Keratinocyte (primary cell): ENCODE results near the gene POR. TPM values are rescaled to one million over a fixed set of nuclear protein-coding genes. Genes with fewer than 3 reads are reported as not detected.

ENCODE experiments used
- DNase-seq: peaks from one replicate; pipeline ENCODE4 v3.0.0-alpha.2; 2011; ENCODE audit warnings: low read depth, missing footprints, low spot score
- FAIRE-seq: peaks from 2 replicates; lab custom pipeline; 2011; peaks lifted over from hg19 to GRCh38; lab: Jason Lieb, UNC
- H2AFZ ChIP-seq: 2 replicates; pipeline ENCODE4 v1.6.0; 2012; ENCODE audit warnings: low read length, control low read depth, inconsistent platforms; ENCODE audit not compliant: control insufficient read depth
- H3K27ac ChIP-seq: 2 replicates; pipeline ENCODE4 v1.5.1; 2011; ENCODE audit warnings: low read length; ENCODE audit not compliant: control insufficient read depth, insufficient read depth
- H3K27me3 ChIP-seq: 3 replicates; pipeline ENCODE4 v1.6.0; 2011; ENCODE audit warnings: low read length; ENCODE audit not compliant: control insufficient read depth, insufficient read depth; ENCODE audit errors: extremely low read depth
- H3K36me3 ChIP-seq, 2 experiments: 2 replicates in 1 of 2; 3 replicates in 1 of 2; pipeline ENCODE4 v1.5.1; 2011; ENCODE audit warnings: low read length in 2 of 2, mild to moderate bottlenecking in 1 of 2; ENCODE audit not compliant: control insufficient read depth in 2 of 2, insufficient read depth in 2 of 2; ENCODE audit errors: extremely low read depth in 1 of 2
- H3K4me1 ChIP-seq: 3 replicates; pipeline ENCODE4 v1.5.1; 2011; ENCODE audit warnings: low read length; ENCODE audit not compliant: control insufficient read depth, insufficient read depth; ENCODE audit errors: extremely low read depth
- H3K4me2 ChIP-seq: 3 replicates; pipeline ENCODE4 v1.6.0; 2011; ENCODE audit warnings: low read depth, low read length; ENCODE audit not compliant: control insufficient read depth, insufficient read depth; ENCODE audit errors: extremely low read depth
- H3K4me3 ChIP-seq, 3 experiments: fragments of 200-600 bp in 1 of 3; sonication (generic) in 1 of 3; 2 replicates in 2 of 3; 3 replicates in 1 of 3; pipeline ENCODE4 v1.5.1; 2011 to 2016; ENCODE audit warnings: low read length in 3 of 3, mild to moderate bottlenecking in 3 of 3, control low read depth in 2 of 3, inconsistent platforms in 1 of 3, low read depth in 1 of 3, mixed read lengths in 1 of 3, mixed run types in 1 of 3, moderate library complexity in 1 of 3; ENCODE audit not compliant: control insufficient read depth in 2 of 3, insufficient read depth in 2 of 3; ENCODE audit errors: extremely low read depth in 1 of 3
- H3K79me2 ChIP-seq: 2 replicates; pipeline ENCODE4 v1.6.0; 2012; ENCODE audit warnings: low read length; ENCODE audit not compliant: control insufficient read depth, insufficient read depth
- H3K9ac ChIP-seq: 3 replicates; pipeline ENCODE4 v1.6.0; 2011; ENCODE audit warnings: low read length; ENCODE audit not compliant: control insufficient read depth, insufficient read depth; ENCODE audit errors: extremely low read depth
- H3K9me1 ChIP-seq: 3 replicates; pipeline ENCODE4 v1.6.0; 2011; ENCODE audit warnings: low read length; ENCODE audit not compliant: control insufficient read depth, insufficient read depth; ENCODE audit errors: extremely low read depth
- H3K9me3 ChIP-seq: 2 replicates; pipeline ENCODE4 v1.5.1; 2012; ENCODE audit warnings: low read depth, low read length; ENCODE audit not compliant: control insufficient read depth
- H4K20me1 ChIP-seq: 3 replicates; pipeline ENCODE4 v1.6.0; 2011; ENCODE audit warnings: low read length; ENCODE audit not compliant: control insufficient read depth, insufficient read depth; ENCODE audit errors: extremely low read depth
- EZH2 ChIP-seq: IDR thresholded peaks from one replicate; pipeline ENCODE4 v1.6.1; 2012; ENCODE audit warnings: inconsistent platforms, mild to moderate bottlenecking, low read length, moderate library complexity
- dilution Hi-C: fragments of 300-500 bp; cut with MboI; formaldehyde crosslinking; loops from one replicate; pipeline ENCODE4 v1.7.0; 2020; ENCODE audit warnings: low sequenced_read_pairs; ENCODE audit not compliant: extremely low pct_ligation_motif_present
- polyA plus RNA-seq, 5 experiments: library from polyadenylated mRNA; depleted of rRNA in 3 of 5; stranded (reverse) in 3 of 5; stranded (forward) in 1 of 5; unstranded in 1 of 5; fragments of >200 nt; gene quantifications; 1 replicate in 1 of 5; 2 replicates in 3 of 5; 3 replicates in 1 of 5; pipeline versions ENCODE4 v1.2.1 to v1.2.3, GENCODE V29; 2011 to 2012; ENCODE audit warnings: missing spikeins in 2 of 5, low read depth in 1 of 5, low replicate concordance in 1 of 5
- TF ChIP-seq, protein P1 (sequence below), 3 experiments: IDR thresholded peaks in 1 of 3; conservative IDR thresholded peaks in 1 of 3; optimal IDR thresholded peaks in 1 of 3; 2 replicates in 2 of 3; 3 replicates in 1 of 3; pipeline versions ENCODE3 to v1.5.1; 2011; ENCODE audit warnings: low read length in 3 of 3, mild to moderate bottlenecking in 3 of 3, moderate library complexity in 2 of 3, control low read depth in 1 of 3, inconsistent platforms in 1 of 3; ENCODE audit not compliant: insufficient read depth in 2 of 3; ENCODE audit errors: extremely low read depth in 1 of 3

The POR gene
- polyA plus RNA-seq, 1 donor (not counting 4 experiments of a cell fraction or from before 2014, with no cell fraction given): 28.6 TPM

- TF ChIP-seq, protein P1, sequence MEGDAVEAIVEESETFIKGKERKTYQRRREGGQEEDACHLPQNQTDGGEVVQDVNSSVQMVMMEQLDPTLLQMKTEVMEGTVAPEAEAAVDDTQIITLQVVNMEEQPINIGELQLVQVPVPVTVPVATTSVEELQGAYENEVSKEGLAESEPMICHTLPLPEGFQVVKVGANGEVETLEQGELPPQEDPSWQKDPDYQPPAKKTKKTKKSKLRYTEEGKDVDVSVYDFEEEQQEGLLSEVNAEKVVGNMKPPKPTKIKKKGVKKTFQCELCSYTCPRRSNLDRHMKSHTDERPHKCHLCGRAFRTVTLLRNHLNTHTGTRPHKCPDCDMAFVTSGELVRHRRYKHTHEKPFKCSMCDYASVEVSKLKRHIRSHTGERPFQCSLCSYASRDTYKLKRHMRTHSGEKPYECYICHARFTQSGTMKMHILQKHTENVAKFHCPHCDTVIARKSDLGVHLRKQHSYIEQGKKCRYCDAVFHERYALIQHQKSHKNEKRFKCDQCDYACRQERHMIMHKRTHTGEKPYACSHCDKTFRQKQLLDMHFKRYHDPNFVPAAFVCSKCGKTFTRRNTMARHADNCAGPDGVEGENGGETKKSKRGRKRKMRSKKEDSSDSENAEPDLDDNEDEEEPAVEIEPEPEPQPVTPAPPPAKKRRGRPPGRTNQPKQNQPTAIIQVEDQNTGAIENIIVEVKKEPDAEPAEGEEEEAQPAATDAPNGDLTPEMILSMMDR (optimal IDR thresholded peaks at IDR 0.05 in 1 of 3, IDR thresholded peaks at IDR 0.05 in 1 of 3, conservative IDR thresholded peaks at IDR 0.05 in 1 of 3; ENCODE audit: extremely low read depth in 1 of 3, insufficient read depth in 2 of 3, low read length in 3 of 3): no peak
- TF ChIP-seq EZH2: no peak
- H3K9me1 ChIP-seq: no peaks in the 10 kb centered on the region
- FAIRE-seq: peak; percentile 44
- H3K4me3 ChIP-seq: peak overlapping the region; percentile 71 to 88 (median 84)
- no peaks in the 10 kb centered on the region for H4K20me1 ChIP-seq
- H3K9ac ChIP-seq: peak overlapping the region; percentile 89
- H3K36me3 ChIP-seq: peaks cover 21 to 23% of the 10 kb centered on the region in 2 experiments
- peaks cover 23% of the 10 kb centered on the region for H3K79me2 ChIP-seq
- H2AFZ ChIP-seq: no peak overlapping the region
- H3K9me3 ChIP-seq: no peaks in the 10 kb centered on the region
- H3K27me3 ChIP-seq: no peaks in the 10 kb centered on the region
- peaks cover 30% of the 10 kb centered on the region for H3K4me1 ChIP-seq
- DNase-seq: no peak
- dilution Hi-C loops: no loop called here
- H3K4me2 ChIP-seq: peak overlapping the region; percentile 97
- peak overlapping the region; percentile 79 for H3K27ac ChIP-seq
These were observed 35.2 kb upstream of the POR start for GRCh38 chr7:75879771-75880184.

DNA sequence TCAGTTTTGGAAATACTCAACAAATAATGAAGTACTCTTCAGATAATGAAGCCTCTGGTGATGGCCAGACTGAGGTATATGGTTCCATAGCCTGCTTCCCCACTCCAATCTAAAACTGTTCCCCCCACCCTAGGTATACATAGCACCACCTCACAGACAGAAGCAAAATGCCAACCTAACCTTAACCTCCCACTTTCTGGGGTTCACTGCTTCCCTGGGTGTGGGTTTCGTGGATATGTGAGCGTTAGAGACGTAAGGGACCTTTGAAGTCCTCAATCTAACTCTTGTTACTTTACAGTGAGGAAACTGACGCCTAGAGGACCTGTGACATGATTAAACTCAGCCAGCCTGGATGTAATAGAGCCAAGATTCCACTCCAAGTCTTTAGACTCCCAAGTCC is 34.7 kb upstream of the POR start:
- dilution Hi-C loops: no loop called here
- peak overlapping the region in 2 of 3 experiments; percentile 71 to 84 for H3K4me3 ChIP-seq
- no peaks in the 10 kb centered on the region for H3K9me1 ChIP-seq
- H3K27me3 ChIP-seq: no peaks in the 10 kb centered on the region
- FAIRE-seq (no peak), DNase-seq (no peak)
- H3K4me1 ChIP-seq: peaks cover 30% of the 10 kb centered on the region
- no peak for TF ChIP-seq EZH2
- TF ChIP-seq, protein P1 (optimal IDR thresholded peaks at IDR 0.05 in 1 of 3, IDR thresholded peaks at IDR 0.05 in 1 of 3, conservative IDR thresholded peaks at IDR 0.05 in 1 of 3; ENCODE audit: extremely low read depth in 1 of 3, insufficient read depth in 2 of 3, low read length in 3 of 3): no peak
- no peaks in the 10 kb centered on the region for H3K9me3 ChIP-seq
- H3K36me3 ChIP-seq: peaks cover 23 to 26% of the 10 kb centered on the region in 2 experiments
- H2AFZ ChIP-seq: no peak overlapping the region
- no peaks in the 10 kb centered on the region for H4K20me1 ChIP-seq
- H3K9ac ChIP-seq: no peak overlapping the region
- peak overlapping the region; percentile 97 for H3K4me2 ChIP-seq
- H3K79me2 ChIP-seq: peaks cover 23% of the 10 kb centered on the region
- H3K27ac ChIP-seq: no peak overlapping the region
